Epithelial cell of prostate (primary cell): ENCODE results near the gene DYNC1I1.

Source experiments
- DNase-seq: peaks from one replicate; pipeline ENCODE4 v3.0.0-alpha.2; 2011; ENCODE audit warnings: low read depth, low spot score
- H3K27ac ChIP-seq: fragments of 450-650 bp; 2 replicates; pipeline ENCODE4 v1.5.1; 2017; ENCODE audit warnings: mild to moderate bottlenecking

Gene DYNC1I1

DNA sequence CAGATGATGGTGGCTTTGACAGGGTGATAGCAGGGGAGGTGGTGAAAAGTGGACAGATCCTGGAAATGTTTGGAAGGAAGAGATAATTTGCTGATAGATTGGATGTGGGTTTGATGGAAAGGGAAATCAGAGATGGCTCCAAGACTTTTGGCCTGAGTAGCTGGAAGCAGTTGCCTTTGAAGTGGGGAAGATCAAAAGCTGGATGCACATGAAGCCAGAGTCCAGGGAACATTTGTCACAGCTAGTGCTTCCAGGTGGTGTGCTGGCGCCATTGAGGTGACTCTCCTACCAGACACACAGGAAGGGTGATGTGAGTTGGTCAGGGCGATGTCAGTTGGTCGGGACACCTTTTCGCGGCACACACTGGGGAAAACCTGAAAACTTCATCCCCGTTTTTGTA, 15.9 kb downstream of the DYNC1I1 start:
- no peak for DNase-seq

DNA sequence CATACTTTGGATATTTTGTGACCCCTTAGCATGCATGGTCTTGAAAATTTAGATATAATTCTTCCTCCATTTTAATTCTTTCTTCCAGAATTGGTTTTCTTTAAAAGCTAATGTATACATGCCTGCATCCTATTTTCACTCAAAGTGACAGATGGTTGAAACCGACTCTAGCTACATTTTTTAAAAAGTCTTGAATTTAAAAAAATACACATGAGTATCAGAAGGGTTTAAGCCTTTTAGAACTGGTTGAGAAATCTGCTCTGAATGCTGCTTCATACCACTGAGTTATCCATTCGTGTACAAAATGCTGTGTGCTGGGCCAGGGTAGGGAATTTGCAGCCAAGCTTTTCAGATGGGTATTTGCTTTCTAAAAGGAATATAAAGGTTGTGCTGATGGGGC, 16.5 kb downstream of the DYNC1I1 start:
- no peak for DNase-seq
- H3K27ac ChIP-seq, result no peak overlapping the region

More for the DNA sequence above, 15.9 kb downstream of the DYNC1I1 start:
- no peak overlapping the region for H3K27ac ChIP-seq

DNA sequence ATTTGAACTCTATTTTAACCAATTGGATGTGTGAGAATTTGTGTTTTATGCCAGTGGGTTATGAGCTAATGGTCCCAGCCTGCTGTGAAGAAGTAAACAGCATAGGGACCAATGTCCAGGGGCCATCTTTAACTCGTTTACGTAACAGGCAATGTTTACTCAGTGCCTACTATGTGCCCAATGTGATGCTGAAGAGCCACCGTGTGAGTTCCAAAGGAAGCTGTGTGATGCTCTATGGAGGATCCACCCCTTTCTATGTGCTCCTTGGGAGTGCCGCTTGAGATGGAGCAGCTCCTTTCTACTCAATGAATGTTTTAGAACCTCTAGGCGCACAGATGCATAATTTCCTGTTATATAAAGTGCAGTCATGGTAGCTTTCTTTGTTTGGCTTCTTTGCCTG, 21.3 kb downstream of the DYNC1I1 start:
- no peak overlapping the region for H3K27ac ChIP-seq
- no peak for DNase-seq

DNA sequence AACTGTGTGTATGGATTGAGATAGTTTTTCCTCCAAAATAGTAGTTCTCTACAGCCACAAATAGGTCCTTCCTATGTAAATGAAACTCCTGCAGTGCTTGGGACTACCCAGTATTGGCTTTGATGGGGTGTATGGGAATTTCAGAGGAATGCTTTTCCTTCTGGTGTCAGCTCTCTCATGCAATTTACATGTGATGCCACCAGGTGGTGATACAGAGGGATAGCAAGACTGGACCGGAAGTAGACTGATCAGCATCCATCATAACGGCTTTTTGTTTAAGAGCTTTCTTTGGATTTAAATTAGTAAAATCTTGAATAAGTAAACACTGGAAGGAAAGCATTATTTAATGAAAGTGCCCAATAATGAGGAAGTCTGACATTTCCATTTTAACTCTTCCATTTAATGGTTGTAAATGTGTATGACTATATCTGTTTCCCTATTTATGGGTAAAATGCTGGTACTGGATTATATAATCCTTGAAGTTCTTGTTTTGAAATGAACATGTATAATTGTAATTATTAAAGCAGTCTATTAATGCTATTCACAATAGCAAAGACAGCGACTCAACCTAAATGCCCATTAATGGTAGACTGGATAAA, 22.7 kb downstream of the DYNC1I1 start:
- no peak overlapping the region for H3K27ac ChIP-seq
- no peak for DNase-seq

DNA sequence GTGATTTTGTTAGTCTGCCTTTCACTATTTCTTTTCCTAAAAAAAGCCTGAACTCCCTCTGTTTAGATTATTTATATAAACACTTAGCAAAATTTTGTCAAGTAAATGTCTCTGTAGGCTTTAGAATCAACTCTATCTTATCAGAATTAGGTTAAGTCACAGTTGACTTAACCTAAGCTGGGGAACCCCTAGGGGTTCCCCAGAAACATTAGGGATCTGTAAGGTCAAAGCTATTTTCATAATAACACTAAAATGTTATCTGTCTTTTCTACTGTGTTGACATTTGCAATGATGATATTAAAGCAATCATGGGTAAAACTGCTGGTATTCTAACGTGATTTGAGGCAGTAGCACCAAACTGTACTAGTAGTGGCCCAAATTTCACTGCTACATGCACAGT, 24.3 kb downstream of the DYNC1I1 start:
- H3K27ac ChIP-seq, result no peak overlapping the region
- DNase-seq, result no peak

DNA sequence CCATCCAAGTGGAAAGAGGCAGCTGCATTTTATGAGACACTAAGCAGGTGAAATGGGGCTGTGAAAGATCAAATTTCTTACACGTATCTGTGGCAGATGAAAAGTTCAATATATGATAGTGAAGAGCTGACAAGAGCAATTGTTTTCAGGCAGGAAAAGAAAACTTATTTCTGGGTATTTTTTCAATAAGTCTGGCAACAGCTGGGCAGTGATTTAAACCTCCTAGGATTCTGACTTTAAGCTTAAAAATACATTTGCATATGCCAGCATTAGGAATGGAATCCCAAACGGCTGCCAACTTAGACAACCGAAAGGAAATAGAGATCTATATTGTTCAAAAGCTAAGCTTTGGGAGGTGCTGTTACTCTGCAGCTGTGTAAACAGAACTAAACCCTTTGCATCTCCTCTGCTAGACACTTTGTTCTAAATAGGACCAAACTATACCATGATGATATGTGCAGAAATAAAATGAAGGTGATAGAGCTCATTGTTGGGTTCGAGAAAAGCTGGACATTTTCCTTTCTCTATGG, 26.1 kb downstream of the DYNC1I1 start:
- DNase-seq, result no peak
- H3K27ac ChIP-seq, result no peak overlapping the region

DNA sequence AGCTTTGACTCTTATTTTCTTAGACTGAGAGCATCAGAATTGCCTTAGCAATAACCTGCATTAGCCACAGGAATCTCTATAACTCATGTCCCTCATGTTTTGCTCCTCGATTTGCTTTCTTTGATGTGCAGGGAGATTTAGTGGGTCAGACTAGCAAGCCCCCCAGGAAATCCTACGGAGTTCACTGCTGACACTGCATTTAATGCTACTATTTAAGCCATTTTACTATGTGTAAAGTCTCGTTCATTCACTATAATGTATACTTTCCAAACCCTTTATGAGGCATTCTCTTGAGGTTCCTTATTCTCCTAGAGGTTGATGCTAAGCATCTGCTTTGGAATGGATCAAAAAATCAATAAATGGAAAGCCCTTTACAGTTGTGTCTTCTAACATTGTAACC, 28.4 kb downstream of the DYNC1I1 start:
- no peak overlapping the region for H3K27ac ChIP-seq
- DNase-seq, result no peak

DNA sequence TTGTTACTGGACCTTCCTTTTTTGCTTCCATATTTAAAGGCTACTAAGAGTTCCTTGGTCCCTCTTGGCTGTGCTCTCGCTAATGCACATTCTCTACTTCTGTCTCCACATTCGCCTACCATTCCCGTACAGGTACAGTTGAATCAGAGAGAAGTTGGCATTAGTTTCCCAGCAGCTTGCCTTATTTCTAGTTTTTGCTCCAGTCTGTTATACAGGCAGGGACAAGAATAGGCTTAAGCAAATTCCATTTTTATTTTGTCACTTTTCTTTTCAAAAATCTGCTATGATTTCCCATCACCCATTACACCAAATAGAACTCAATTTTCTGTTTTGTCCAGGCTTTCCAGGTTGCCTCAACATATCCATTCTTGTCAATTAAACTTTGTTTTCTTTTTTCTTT, 29.9 kb downstream of the DYNC1I1 start:
- DNase-seq, result no peak
- H3K27ac ChIP-seq, result no peak overlapping the region

DNA sequence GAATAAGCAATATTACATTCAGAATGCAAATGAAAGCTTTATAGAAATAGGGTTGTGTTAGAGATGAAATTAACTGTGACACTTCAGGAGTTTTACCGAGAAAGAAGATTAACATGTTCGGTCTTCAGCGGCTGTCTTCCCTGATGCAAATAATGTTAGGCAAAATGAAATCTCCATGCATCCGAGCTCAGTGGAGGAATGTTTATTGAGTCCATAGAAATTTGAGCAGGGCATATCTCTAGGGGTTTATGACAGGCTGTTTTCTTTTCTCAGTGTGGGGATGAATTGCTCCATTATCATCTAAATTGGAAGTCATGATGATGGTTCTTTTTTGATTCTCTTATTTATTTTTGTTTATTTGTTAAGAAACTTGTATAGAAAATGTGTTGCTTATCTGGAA, 31.7 kb downstream of the DYNC1I1 start:
- no peak overlapping the region for H3K27ac ChIP-seq
- no peak for DNase-seq

DNA sequence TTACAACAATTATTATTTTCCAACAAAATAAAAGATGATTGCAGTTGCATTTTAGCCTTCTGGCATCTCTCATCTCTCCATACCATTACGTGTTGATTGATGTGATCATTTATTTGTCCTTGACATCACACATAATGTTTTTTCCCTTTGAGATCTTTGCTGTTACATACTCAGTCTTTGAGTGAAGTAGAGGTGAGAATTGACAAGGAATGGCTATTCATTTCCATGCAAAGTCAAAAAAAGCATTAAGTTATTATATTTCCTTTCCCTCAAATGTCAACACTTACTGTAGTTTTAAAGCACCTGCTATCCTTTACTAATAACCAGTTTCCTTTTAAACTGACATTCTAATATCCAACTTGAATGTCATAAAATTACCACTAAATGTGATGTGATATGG, 33.6 kb downstream of the DYNC1I1 start:
- no peak overlapping the region for H3K27ac ChIP-seq
- DNase-seq, result no peak

DNA sequence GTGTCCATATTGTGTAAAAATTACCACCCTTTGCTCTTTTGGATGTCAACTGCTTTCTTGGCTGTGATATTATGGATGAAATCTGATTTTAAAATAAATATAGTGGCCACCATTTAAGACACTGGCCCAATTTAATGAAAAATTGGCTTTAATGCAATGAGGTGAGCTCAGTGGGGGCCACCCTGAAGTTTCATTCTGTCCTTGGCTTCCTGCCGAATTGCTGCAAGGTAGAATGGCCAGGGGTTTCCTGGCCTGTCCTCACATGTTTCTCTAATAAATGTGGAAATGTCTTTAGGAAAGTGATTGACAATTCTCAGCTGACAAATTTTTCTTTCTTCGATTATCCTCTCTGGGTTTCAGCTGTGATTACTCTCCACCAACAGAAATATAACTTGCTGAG, 36.0 kb downstream of the DYNC1I1 start:
- H3K27ac ChIP-seq, result no peak overlapping the region
- no peak for DNase-seq

DNA sequence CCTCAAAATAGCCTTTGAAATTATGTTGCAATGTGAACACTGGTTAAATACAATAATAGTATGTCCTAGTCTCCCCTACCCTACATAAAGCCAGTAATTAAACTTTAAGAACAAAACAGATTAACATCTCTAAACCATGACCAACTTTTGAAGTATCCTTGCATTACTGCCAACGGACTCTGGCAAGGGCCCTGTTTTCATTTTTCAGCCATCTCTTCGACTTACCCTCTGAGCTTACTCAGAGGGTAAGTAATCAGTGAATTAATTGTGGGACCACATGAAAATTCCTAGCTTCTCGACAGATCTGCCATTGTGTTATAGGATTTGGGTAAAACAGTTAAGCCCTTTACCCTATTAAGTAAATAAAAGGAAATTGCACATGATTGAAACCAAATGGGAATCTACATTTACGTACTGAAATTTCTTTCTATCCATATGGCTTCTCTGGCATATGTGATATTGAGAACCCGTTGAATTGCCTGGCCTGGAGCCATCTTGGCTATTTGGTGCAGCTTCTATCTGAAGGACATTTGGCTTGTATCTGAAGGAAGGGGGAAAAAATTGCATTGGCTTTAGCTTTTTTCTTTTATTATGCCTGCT, 39.6 kb downstream of the DYNC1I1 start:
- H3K27ac ChIP-seq, result no peak overlapping the region
- DNase-seq, result no peak

DNA sequence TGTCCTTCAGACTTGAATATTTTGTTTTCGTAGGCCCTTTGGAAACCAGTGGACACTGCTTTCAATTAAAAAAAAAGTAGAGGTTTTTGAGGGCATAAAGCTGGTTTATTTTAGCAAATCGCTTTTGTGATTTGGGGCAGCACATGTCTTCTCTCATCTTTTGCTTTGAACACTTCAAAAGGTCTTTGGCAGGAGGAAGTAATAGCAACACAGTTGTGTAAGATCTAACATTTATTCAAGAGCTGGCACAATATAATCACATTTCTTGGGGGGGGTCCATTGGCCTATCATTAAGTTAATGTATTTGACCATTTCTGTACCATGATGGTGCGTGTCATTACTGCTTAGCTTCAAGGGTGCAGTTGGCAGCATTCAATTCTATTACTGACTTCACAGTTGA, 42.4 kb downstream of the DYNC1I1 start:
- no peak overlapping the region for H3K27ac ChIP-seq

DNA sequence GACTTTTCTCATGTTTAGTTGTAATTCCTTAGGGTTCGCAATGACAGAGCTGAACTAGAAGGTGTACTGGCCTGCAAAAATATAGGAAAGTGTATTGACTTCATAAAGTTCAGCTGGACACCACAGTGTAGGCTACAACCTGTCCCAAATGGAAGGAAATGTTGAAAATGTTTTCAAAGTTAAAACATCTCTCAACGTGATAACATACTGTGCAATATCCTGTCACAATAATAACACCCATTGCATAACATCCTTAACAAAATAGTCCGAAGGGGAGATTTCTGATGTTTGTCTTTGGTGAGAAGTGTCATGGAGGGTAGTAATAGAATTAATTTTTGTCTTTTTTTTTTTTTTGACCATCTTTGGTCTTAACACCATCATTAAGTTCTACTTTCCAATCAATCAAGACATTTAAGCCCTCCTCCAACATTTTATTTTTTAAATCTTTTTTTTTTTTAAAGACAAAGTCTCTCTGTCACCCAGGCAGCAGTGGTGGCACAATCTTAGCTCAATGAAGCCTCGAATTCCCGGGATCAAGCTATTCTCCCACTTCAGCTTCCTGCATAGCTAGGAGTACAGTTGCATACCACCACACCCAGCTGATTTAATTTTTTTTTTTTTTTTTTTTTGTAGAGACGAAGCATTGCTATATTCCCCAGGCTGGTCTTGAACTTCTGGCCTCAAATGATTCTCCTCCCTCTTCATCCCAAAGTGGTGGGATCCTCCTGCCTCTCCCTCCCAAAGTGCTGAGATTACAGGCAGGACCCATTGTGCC, 45.7 kb downstream of the DYNC1I1 start:
- H3K27ac ChIP-seq, result no peak overlapping the region
- no peak for DNase-seq

More for the DNA sequence above, 42.4 kb downstream of the DYNC1I1 start:
- no peak for DNase-seq

DNA sequence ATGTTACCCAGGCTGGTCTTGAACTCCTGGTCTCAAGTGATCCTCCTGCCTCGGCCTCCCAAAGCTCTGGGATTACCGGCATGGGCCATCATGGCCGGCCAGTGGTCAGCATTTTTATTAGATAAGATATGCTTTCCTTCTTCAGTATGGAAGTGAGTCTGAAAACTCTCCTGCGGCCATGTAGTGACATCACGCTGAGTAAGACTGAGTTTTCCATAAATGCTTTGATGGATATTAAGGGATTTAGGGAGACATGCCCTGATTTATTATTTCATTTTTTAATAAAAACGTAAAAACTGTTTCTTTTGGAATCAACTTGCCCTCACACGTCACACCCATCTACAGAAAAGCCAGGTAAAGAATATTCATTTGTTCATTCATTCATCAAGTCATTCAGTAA, 48.4 kb downstream of the DYNC1I1 start:
- no peak overlapping the region for H3K27ac ChIP-seq
- no peak for DNase-seq

DNA sequence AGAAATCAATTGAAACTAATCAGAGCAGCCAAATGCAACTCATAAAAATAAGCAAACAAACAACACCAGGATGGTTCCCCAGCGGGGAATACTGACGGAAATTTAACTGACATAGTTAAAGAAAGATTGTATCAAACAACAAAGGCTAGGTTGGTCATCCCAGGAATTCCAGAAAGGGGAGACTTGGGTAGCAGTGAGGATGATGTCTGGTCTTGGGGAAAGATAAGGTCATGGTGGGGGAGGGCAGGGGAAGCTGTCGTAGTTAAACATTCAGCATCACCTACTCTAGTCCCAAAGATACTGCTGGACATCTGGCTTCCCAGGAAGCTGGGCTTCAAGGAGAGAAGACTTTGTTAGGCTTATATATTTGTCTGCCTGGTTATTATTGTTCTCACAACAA, 50.4 kb downstream of the DYNC1I1 start:
- DNase-seq, result no peak

DNA sequence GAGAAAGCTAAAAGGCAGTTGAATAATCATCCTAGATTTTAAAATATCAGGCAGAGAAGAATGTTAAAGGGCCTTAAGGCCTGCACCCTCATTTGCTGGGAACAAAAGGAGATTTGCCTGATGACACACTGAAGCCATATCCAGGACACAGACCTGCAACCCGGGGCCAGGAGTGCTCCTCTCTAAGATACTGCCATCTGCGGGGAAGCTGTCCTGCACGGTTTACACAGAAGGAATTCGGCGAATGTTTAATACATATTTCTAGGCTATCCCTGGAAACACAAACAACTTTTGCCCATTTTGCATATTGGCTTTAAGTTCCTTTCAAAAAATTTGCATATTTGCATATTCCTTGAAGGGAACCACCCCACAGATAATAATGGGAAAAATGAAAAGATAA, 52.3 kb downstream of the DYNC1I1 start:
- H3K27ac ChIP-seq, result no peak overlapping the region
- DNase-seq, result no peak

More for the DNA sequence above, 50.4 kb downstream of the DYNC1I1 start:
- H3K27ac ChIP-seq, result no peak overlapping the region

DNA sequence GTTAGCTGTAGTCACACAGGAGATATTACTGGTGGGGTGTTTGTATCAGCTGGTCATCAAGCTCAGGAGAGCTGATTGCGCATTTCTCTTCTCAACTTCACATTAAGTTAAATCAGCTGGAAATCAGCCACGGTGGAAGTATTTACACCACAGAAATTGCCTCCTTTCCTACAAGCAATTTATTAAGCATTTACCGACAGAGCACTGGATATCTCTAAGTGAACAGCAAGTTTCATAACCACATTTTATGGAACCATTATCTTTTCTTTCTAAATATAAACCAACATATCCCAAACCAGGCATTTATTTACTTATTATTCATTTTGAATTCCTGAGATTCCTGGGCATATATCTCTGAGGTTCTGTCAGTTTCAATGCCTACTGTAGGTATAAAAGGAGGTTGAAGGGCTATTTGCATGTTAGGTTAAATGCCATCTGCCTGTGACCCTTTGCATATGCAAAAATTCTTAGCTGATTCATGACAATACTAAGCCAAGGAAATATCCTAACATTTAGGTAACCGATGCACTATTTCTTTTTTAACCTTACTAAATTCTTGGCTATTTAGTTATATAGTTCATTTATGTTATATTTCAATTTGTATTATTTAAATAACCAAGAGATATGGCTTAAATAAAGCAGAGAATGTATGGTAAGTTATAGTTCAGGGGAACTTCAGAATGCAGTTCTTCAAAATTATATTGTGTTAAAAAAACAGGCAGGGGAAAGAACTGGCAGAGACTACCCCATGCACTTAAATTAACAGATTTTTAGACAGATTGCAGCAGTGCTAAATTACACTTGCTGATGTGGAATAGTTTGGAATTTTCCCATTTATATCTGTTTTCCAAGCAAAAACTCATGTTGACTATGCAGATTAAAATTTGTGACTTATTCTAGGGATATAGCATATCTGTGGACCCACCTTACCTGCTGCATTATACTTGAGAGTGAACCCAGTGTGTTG, 56.8 kb downstream of the DYNC1I1 start:
- H3K27ac ChIP-seq, result no peak overlapping the region
- no peak for DNase-seq

DNA sequence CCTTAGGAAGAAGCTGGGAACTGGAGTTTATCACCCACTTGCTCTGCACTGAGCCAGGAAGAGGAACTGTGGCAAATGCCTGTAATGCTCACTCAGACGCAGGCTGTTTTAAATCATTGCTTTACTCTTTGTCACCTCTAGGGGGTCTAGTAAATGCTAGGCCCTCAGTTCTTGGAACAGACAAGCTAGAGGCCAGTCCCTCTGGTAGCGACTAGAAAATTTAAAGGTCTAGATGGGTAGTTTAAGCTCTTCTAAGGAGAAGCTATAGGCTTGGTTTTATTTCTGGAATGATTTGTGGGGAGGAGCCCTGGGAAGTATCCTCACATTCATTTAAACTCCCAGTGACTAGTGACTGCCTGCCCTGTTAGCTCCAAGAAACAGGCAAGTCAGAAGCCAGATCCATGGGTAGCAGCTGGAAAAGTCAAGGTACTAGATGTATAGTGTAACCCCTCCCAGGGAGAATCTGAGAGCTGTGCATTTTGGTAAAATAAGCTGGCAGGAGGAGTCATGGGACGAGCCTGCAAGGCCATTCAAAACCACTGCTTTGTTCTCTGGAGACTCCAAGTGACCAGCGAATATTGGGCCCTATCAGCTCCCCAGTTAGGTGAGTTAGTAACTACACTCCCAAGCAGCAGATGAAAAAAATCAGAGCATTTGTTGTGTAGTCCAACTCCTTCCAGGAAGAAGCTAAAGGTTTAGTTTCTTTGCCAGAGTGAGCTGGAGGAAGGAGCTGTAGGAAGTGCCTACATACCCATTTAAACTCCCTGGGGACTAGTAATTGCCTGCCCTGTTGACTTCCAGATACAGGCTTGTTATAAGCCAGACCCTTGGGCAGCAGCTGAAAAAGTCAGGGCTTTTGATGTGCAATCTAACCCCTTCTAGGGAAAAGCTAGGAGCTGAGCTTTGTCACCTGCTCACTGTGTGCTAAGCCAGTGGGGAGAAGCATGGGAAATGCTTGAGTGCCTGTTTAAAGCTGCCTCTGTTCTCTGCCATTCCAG, 68.9 kb downstream of the DYNC1I1 start:
- H3K27ac ChIP-seq, result no peak overlapping the region
- DNase-seq, result no peak
